Measurements from ENCODE around the gene GKAP1. TPM values are rescaled to one million over a fixed set of nuclear protein-coding genes. Genes with fewer than 3 reads are reported as not detected.

Gene GKAP1
- total and polyA plus RNA-seq, 2 donors from 2014 or later, result 7.1 to 8.6 TPM

DNA sequence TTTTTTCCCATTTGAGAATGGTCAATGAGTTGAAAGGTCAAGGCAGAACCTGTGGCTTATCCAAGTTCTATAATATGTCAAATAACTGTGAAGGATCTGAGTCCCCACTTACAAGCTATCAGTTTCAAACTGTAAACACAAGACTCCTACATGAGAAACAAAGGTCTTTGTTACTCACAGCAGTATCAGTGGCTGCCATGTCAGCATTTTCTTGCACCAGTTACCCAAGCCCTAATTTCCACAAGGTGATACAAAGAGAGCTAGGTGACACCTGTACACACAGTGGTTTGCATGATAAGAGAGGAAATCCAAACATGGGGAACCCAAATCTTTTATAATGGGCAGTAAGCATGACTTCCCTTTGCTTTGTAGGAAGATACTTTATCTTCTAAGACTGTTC is 101.8 kb downstream of the GKAP1 start:
- Histone ChIP-seq H3K27me3 (ENCODE audit: control insufficient read depth, insufficient read depth, low read length) (no peaks in the 10 kb centered on the region), H3K27ac (ENCODE audit: low read depth in 2 of 2, low read length in 2 of 2) (no peak overlapping the region), H3K4me3 (ENCODE audit: low read length in 3 of 3) (no peak overlapping the region), H3K4me1 (ENCODE audit: control insufficient read depth in 2 of 3, insufficient read depth in 2 of 3, low read depth in 1 of 3, low read length in 3 of 3) (no peaks in the 10 kb centered on the region), H3K9me3 (ENCODE audit: control insufficient read depth in 2 of 3, insufficient read depth in 1 of 3, low read length in 3 of 3) (no peaks in the 10 kb centered on the region), H3K9ac (ENCODE audit: low read length in 3 of 3) (no peak overlapping the region), H3K36me3 (ENCODE audit: control insufficient read depth in 2 of 3, insufficient read depth in 3 of 3, low read length in 3 of 3) (no peaks in the 10 kb centered on the region)
- intact Hi-C loops (cut with DNase I), result no loop called here
- FAIRE-seq (no peak), DNase-seq (no peak)
- TF ChIP-seq, protein P1, sequence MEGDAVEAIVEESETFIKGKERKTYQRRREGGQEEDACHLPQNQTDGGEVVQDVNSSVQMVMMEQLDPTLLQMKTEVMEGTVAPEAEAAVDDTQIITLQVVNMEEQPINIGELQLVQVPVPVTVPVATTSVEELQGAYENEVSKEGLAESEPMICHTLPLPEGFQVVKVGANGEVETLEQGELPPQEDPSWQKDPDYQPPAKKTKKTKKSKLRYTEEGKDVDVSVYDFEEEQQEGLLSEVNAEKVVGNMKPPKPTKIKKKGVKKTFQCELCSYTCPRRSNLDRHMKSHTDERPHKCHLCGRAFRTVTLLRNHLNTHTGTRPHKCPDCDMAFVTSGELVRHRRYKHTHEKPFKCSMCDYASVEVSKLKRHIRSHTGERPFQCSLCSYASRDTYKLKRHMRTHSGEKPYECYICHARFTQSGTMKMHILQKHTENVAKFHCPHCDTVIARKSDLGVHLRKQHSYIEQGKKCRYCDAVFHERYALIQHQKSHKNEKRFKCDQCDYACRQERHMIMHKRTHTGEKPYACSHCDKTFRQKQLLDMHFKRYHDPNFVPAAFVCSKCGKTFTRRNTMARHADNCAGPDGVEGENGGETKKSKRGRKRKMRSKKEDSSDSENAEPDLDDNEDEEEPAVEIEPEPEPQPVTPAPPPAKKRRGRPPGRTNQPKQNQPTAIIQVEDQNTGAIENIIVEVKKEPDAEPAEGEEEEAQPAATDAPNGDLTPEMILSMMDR (IDR thresholded peaks at IDR 0.05; ENCODE audit: borderline replicate concordance, extremely low read depth, insufficient read depth), result no peak

- Histone ChIP-seq H3K4me1 (ENCODE audit: control insufficient read depth in 2 of 3, insufficient read depth in 2 of 3, low read depth in 1 of 3, low read length in 3 of 3) (no peaks in the 10 kb centered on the region), H3K4me3 (ENCODE audit: low read length in 3 of 3) (no peak overlapping the region), H3K9ac (ENCODE audit: low read length in 3 of 3) (no peak overlapping the region), H3K36me3 (ENCODE audit: control insufficient read depth in 2 of 3, insufficient read depth in 3 of 3, low read length in 3 of 3) (no peaks in the 10 kb centered on the region), H3K27me3 (ENCODE audit: control insufficient read depth, insufficient read depth, low read length) (no peaks in the 10 kb centered on the region), H3K27ac (ENCODE audit: low read depth in 2 of 2, low read length in 2 of 2) (no peak overlapping the region), H3K9me3 (ENCODE audit: control insufficient read depth in 2 of 3, insufficient read depth in 1 of 3, low read length in 3 of 3) (no peaks in the 10 kb centered on the region)
- TF ChIP-seq, protein P1 (IDR thresholded peaks at IDR 0.05; ENCODE audit: borderline replicate concordance, extremely low read depth, insufficient read depth), result no peak
- DNase-seq (no peak), FAIRE-seq (no peak)
- intact Hi-C loops (cut with DNase I), result no loop called here
Measured at GRCh38 chr9:83715221-83715620, 102.3 kb downstream of the GKAP1 start.

GRCh38 chr9:83714329-83714728 is 103.2 kb downstream of the GKAP1 start:
- intact Hi-C loops (cut with DNase I), result no loop called here
- Histone ChIP-seq H3K9me3 (ENCODE audit: control insufficient read depth in 2 of 3, insufficient read depth in 1 of 3, low read length in 3 of 3) (no peaks in the 10 kb centered on the region), H3K9ac (ENCODE audit: low read length in 3 of 3) (no peak overlapping the region), H3K36me3 (ENCODE audit: control insufficient read depth in 2 of 3, insufficient read depth in 3 of 3, low read length in 3 of 3) (no peaks in the 10 kb centered on the region), H3K27me3 (ENCODE audit: control insufficient read depth, insufficient read depth, low read length) (no peaks in the 10 kb centered on the region), H3K4me1 (ENCODE audit: control insufficient read depth in 2 of 3, insufficient read depth in 2 of 3, low read depth in 1 of 3, low read length in 3 of 3) (no peaks in the 10 kb centered on the region), H3K4me3 (ENCODE audit: low read length in 3 of 3) (no peak overlapping the region), H3K27ac (ENCODE audit: low read depth in 2 of 2, low read length in 2 of 2) (no peak overlapping the region)
- TF ChIP-seq, protein P1 (IDR thresholded peaks at IDR 0.05; ENCODE audit: borderline replicate concordance, extremely low read depth, insufficient read depth), result no peak
- no peak for FAIRE-seq
- DNase-seq, result no peak

Measured in kidney (tissue), 14 donors.